Neural cell (in vitro differentiated cells): Measurements from ENCODE around the gene TACC2. TPM values are rescaled to one million over a fixed set of nuclear protein-coding genes. Genes with fewer than 3 reads are reported as not detected.

Source experiments
- H2AFZ ChIP-seq: fragments of 200-600, 300-800 bp; sonication (generic), shearing (Covaris generic); 2 replicates; pipeline ENCODE4 v1.6.0; 2014; ENCODE audit warnings: low read depth, mild to moderate bottlenecking, antibody characterized with exemption, low read length, moderate library complexity
- H3F3A ChIP-seq: fragments of 200-600 bp; shearing (Covaris generic); 2 replicates; pipeline ENCODE4 v1.6.1; 2016; ENCODE audit warnings: mild to moderate bottlenecking, moderate library complexity, mixed read lengths, antibody characterized with exemption, low read length; ENCODE audit not compliant: insufficient read depth, poor library complexity, severe bottlenecking
- H3K27ac ChIP-seq: fragments of 200-600, 300-800 bp; sonication (generic), shearing (Covaris generic); 2 replicates; pipeline ENCODE4 v1.5.1; 2014; ENCODE audit warnings: mild to moderate bottlenecking, low read length, moderate library complexity
- H3K27me3 ChIP-seq: fragments of 300-800, 200-600 bp; sonication (generic), shearing (Covaris generic); 2 replicates; pipeline ENCODE4 v1.6.0; 2014; ENCODE audit warnings: mild to moderate bottlenecking, low read depth, low read length, moderate library complexity; ENCODE audit not compliant: insufficient read depth
- H3K36me3 ChIP-seq: fragments of 300-800, 200-600 bp; sonication (generic), shearing (Covaris generic); 2 replicates; pipeline ENCODE4 v1.5.1; 2014; ENCODE audit warnings: mild to moderate bottlenecking, antibody characterized with exemption, low read length, moderate library complexity; ENCODE audit not compliant: insufficient read depth
- H3K4me2 ChIP-seq: fragments of 300-800, 200-600 bp; sonication (generic), shearing (Covaris generic); 2 replicates; pipeline ENCODE4 v1.6.0; 2014; ENCODE audit warnings: mild to moderate bottlenecking, low read length
- H3K4me3 ChIP-seq: fragments of 300-800, 200-600 bp; sonication (generic), shearing (Covaris generic); 2 replicates; pipeline ENCODE4 v1.5.1; 2014; ENCODE audit warnings: mild to moderate bottlenecking, low read length, moderate library complexity
- H3K79me2 ChIP-seq: fragments of 200-600 bp; shearing (Covaris generic); replicated peaks from 2 replicates; pipeline ENCODE4 v1.6.0; 2014; ENCODE audit warnings: mild to moderate bottlenecking, low read length, moderate library complexity; ENCODE audit not compliant: insufficient read depth
- H3K9ac ChIP-seq: fragments of 300-800, 200-600 bp; sonication (generic), shearing (Covaris generic); 2 replicates; pipeline ENCODE4 v1.6.1; 2016; ENCODE audit warnings: mild to moderate bottlenecking, low read length, mixed read lengths
- H3K9me2 ChIP-seq: fragments of 200-600 bp; shearing (Covaris generic); 2 replicates; pipeline ENCODE4 v1.6.1; 2016; ENCODE audit warnings: mild to moderate bottlenecking, low read length, mixed read lengths; ENCODE audit not compliant: insufficient read depth
- H3K9me3 ChIP-seq: fragments of 200-600, 300-800 bp; sonication (generic), shearing (Covaris generic); 2 replicates; pipeline ENCODE4 v1.6.1; 2016; ENCODE audit warnings: mild to moderate bottlenecking, mixed run types, low read length, moderate library complexity, mixed read lengths
- H4K20me1 ChIP-seq: fragments of 200-600 bp; shearing (Covaris generic); 2 replicates; pipeline ENCODE4 v1.6.1; 2016; ENCODE audit warnings: mild to moderate bottlenecking, mixed run types; ENCODE audit not compliant: insufficient read depth
- EP300 ChIP-seq: fragments of 450-650 bp; conservative IDR thresholded peaks from 2 replicates; pipeline ENCODE4 v1.6.1; 2014; ENCODE audit warnings: antibody characterized with exemption, mild to moderate bottlenecking, moderate library complexity; ENCODE audit not compliant: poor library complexity, severe bottlenecking
- EZH2 ChIP-seq: fragments of 200-600, 300-800 bp; shearing (Covaris generic), sonication (generic); IDR thresholded peaks from 2 replicates; pipeline ENCODE4 v1.6.1; 2014; ENCODE audit warnings: antibody characterized with exemption, low read length, borderline replicate concordance, mild to moderate bottlenecking; ENCODE audit not compliant: insufficient read depth, poor library complexity, severe bottlenecking
- MXI1 ChIP-seq: fragments of 450-650 bp; conservative IDR thresholded peaks from 2 replicates; pipeline ENCODE4 v1.6.1; 2014; ENCODE audit warnings: antibody characterized with exemption, mild to moderate bottlenecking; ENCODE audit not compliant: poor library complexity, severe bottlenecking
- POLR2AphosphoS5 ChIP-seq: IDR thresholded peaks from 2 replicates; pipeline ENCODE4 v1.6.1; 2012
- RAD21 ChIP-seq: fragments of 450-650 bp; conservative IDR thresholded peaks from 2 replicates; pipeline ENCODE4 v1.6.1; 2014; ENCODE audit warnings: antibody characterized with exemption, mild to moderate bottlenecking, moderate library complexity
- SMC3 ChIP-seq: fragments of 450-650 bp; conservative IDR thresholded peaks from 2 replicates; pipeline ENCODE4 v1.6.1; 2014; ENCODE audit warnings: antibody characterized with exemption, mild to moderate bottlenecking, moderate library complexity; ENCODE audit not compliant: poor library complexity
- TAF1 ChIP-seq: IDR thresholded peaks from 2 replicates; pipeline ENCODE4 v1.6.1; 2012; ENCODE audit warnings: low read depth
- polyA plus RNA-seq: library from polyadenylated mRNA; depleted of rRNA; stranded (reverse); fragments of >200 nt; gene quantifications from 2 replicates; pipeline ENCODE4 v1.2.3, GENCODE V29; 2014
- TF ChIP-seq, protein P1 (sequence below): fragments of 450-650 bp; IDR thresholded peaks from 2 replicates; pipeline ENCODE4 v1.5.1; 2014; ENCODE audit warnings: antibody characterized with exemption, mild to moderate bottlenecking, moderate library complexity; ENCODE audit not compliant: poor library complexity, severe bottlenecking
- TF ChIP-seq, protein P2 (sequence below): IDR thresholded peaks from 2 replicates; pipeline ENCODE4 v1.6.1; 2012; ENCODE audit warnings: borderline replicate concordance

The TACC2 gene
- polyA plus RNA-seq, 1 donor from 2014 or later, result 17.6 TPM

DNA sequence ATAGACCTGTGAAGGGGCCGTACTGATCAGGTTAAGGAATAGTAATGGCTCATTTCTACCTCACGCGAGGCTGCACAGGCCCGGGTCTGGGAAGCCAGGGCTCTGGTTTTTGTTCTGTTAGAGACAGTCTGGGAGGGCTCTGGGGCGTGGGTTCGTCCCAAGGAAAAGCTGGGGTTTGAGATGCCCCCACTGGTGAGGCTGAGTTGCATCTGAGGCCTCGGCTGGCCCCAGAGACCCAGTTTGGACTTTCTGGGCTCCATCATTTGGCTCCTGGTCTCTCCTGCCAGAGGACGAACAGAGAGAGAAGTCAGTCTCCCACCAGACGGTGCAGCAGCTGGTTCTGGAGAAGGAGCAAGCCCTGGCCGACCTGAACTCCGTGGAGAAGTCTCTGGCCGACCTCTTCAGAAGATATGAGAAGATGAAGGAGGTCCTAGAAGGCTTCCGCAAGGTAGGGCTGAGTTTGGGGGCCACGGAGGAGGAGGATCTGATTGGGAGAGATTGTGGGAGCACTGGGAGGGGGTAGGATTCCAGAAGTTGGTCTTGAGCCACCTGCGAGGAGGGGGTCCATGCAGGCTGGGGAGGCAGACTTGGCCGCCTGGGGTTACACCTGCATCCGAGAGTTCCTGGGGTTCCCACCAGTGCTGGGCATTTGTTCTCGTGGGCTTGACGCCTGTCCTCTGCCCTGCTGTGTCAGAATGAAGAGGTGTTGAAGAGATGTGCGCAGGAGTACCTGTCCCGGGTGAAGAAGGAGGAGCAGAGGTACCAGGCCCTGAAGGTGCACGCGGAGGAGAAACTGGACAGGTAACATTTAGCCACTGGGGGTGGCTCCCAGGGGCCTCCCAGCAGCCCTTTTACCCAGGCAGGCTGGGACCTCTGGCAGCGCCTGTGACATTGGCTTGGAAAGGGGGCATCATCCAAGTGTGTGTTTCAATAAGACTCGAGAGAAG lies 259.7 kb downstream of the TACC2 start:
- Histone ChIP-seq H3K9ac (no peak overlapping the region), H3F3A (no peaks in the 10 kb centered on the region), H3K79me2 (no peaks in the 10 kb centered on the region), H4K20me1 (no peaks in the 10 kb centered on the region), H3K9me3 (no peaks in the 10 kb centered on the region), H3K9me2 (no peaks in the 10 kb centered on the region), H3K4me2 (no peak overlapping the region), H3K27me3 (no peaks in the 10 kb centered on the region), H3K4me3 (no peak overlapping the region), H3K36me3 (no peaks in the 10 kb centered on the region), H3K27ac (no peak overlapping the region), H2AFZ (no peak overlapping the region)
- TF ChIP-seq, protein P1, sequence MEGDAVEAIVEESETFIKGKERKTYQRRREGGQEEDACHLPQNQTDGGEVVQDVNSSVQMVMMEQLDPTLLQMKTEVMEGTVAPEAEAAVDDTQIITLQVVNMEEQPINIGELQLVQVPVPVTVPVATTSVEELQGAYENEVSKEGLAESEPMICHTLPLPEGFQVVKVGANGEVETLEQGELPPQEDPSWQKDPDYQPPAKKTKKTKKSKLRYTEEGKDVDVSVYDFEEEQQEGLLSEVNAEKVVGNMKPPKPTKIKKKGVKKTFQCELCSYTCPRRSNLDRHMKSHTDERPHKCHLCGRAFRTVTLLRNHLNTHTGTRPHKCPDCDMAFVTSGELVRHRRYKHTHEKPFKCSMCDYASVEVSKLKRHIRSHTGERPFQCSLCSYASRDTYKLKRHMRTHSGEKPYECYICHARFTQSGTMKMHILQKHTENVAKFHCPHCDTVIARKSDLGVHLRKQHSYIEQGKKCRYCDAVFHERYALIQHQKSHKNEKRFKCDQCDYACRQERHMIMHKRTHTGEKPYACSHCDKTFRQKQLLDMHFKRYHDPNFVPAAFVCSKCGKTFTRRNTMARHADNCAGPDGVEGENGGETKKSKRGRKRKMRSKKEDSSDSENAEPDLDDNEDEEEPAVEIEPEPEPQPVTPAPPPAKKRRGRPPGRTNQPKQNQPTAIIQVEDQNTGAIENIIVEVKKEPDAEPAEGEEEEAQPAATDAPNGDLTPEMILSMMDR, result no peak
- TF ChIP-seq EP300, result no peak
- TF ChIP-seq TAF1, result no peak
- TF ChIP-seq, protein P2, sequence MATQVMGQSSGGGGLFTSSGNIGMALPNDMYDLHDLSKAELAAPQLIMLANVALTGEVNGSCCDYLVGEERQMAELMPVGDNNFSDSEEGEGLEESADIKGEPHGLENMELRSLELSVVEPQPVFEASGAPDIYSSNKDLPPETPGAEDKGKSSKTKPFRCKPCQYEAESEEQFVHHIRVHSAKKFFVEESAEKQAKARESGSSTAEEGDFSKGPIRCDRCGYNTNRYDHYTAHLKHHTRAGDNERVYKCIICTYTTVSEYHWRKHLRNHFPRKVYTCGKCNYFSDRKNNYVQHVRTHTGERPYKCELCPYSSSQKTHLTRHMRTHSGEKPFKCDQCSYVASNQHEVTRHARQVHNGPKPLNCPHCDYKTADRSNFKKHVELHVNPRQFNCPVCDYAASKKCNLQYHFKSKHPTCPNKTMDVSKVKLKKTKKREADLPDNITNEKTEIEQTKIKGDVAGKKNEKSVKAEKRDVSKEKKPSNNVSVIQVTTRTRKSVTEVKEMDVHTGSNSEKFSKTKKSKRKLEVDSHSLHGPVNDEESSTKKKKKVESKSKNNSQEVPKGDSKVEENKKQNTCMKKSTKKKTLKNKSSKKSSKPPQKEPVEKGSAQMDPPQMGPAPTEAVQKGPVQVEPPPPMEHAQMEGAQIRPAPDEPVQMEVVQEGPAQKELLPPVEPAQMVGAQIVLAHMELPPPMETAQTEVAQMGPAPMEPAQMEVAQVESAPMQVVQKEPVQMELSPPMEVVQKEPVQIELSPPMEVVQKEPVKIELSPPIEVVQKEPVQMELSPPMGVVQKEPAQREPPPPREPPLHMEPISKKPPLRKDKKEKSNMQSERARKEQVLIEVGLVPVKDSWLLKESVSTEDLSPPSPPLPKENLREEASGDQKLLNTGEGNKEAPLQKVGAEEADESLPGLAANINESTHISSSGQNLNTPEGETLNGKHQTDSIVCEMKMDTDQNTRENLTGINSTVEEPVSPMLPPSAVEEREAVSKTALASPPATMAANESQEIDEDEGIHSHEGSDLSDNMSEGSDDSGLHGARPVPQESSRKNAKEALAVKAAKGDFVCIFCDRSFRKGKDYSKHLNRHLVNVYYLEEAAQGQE, result no peak
- TF ChIP-seq RAD21, result no peak
- no peak for TF ChIP-seq POLR2AphosphoS5
- TF ChIP-seq SMC3, result no peak
- TF ChIP-seq MXI1, result no peak
- no peak for TF ChIP-seq EZH2

DNA sequence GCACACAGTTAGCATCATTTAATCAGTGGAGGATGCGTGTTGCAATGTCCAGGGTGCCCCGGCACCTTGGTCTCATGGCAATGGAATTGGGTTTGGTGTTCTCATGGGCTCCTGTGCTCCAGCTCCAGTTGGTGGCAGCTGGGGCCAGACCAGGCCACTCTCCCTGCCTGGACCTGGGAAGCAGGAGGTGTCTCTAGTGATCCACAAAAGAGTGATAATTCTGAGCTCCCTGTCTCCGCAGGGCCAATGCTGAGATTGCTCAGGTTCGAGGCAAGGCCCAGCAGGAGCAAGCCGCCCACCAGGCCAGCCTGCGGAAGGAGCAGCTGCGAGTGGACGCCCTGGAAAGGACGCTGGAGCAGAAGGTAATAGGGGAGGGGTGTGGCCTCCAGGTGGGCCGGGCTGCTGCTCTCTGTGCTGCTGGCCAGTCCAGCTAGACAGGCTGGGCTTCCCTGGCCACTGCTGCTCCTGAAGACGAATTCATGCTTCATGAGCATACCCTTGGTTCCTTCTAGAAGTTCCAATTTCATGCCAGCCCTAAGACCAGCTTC lies 260.4 kb downstream of the TACC2 start:
- Histone ChIP-seq H3K4me2 (no peak overlapping the region), H3K9me2 (no peaks in the 10 kb centered on the region), H3K27me3 (no peaks in the 10 kb centered on the region), H3K27ac (no peak overlapping the region), H3K9me3 (no peaks in the 10 kb centered on the region), H3K36me3 (no peaks in the 10 kb centered on the region), H2AFZ (no peak overlapping the region), H3F3A (no peaks in the 10 kb centered on the region), H4K20me1 (no peaks in the 10 kb centered on the region), H3K79me2 (no peaks in the 10 kb centered on the region), H3K9ac (no peak overlapping the region), H3K4me3 (no peak overlapping the region)
- TF ChIP-seq, protein P2, result no peak
- TF ChIP-seq EP300 (no peak), RAD21 (no peak), SMC3 (no peak), POLR2AphosphoS5 (no peak)
